ENCODE measurements around the gene RBM43.
"Not testable (repeated sequence)": the region's sequence is repeated elsewhere in the genome, so short reads cannot be mapped to it uniquely, and the experiment has no call there.

DNA sequence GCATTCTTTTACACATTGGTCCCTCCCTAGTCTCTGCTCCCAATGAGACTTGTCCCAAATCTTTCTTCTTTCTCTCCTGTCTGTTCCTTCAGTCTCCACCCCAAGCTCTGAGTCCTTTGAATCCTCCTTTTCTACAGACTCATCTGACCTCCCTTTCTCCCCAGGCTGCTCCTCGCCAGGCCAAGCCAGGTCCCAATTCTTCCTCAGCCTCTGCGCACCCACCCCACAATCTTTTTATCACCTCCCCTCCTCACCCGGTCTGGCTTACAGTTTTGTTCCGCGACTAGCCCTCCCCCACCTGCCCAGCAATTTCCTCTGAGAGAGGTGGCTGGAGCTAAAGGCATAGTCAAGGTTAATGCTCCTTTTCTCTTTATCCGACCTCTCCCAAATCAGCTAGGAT is 48.6 kb upstream of the RBM43 start:
- TF ChIP-seq, protein P1, sequence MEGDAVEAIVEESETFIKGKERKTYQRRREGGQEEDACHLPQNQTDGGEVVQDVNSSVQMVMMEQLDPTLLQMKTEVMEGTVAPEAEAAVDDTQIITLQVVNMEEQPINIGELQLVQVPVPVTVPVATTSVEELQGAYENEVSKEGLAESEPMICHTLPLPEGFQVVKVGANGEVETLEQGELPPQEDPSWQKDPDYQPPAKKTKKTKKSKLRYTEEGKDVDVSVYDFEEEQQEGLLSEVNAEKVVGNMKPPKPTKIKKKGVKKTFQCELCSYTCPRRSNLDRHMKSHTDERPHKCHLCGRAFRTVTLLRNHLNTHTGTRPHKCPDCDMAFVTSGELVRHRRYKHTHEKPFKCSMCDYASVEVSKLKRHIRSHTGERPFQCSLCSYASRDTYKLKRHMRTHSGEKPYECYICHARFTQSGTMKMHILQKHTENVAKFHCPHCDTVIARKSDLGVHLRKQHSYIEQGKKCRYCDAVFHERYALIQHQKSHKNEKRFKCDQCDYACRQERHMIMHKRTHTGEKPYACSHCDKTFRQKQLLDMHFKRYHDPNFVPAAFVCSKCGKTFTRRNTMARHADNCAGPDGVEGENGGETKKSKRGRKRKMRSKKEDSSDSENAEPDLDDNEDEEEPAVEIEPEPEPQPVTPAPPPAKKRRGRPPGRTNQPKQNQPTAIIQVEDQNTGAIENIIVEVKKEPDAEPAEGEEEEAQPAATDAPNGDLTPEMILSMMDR (IDR thresholded peaks at IDR 0.05) = not testable (repeated sequence)
- not testable (repeated sequence) for TF ChIP-seq POLR2A (IDR thresholded peaks at IDR 0.05)
